Measurements from ENCODE around the gene CELA2B.

CELA2B gene

GRCh38 chr1:15531003-15531402, 55.1 kb downstream of the CELA2B start:
- no peak for DNase-seq

GRCh38 chr1:15531682-15532081, 55.8 kb downstream of the CELA2B start:
- DNase-seq: no peak

GRCh38 chr1:15538771-15539170, 62.9 kb downstream of the CELA2B start:
- DNase-seq: no peak

GRCh38 chr1:15540186-15540585, 64.3 kb downstream of the CELA2B start:
- DNase-seq: no peak
